GM11168 (cell line): Measurements from ENCODE around the gene NEXN.

Experiments
- in situ Hi-C: fragments of 300-500 bp; cut with MboI; formaldehyde crosslinking; loops from one replicate; pipeline ENCODE4 v1.12.0; 2022; ENCODE audit warnings: low sequenced_read_pairs; ENCODE audit not compliant: unreplicated experiment

NEXN gene

GRCh38 chr1:77888081-77888780 is at the start of gene NEXN:
TSS of gene NEXN (plus strand) at chr1:77888624. CDS start at chr1:77916107, 27,483 bp downstream.
- in situ Hi-C loops: no loop called here

- in situ Hi-C loops: loop anchor here (25.0 kb wide), 1 partner anchor 271 kb away; no protein-coding TSS in a partner anchor
Observed at GRCh38 chr1:77841574-77841973, 46.9 kb upstream of the NEXN start.

- in situ Hi-C loops: loop anchor here (25.0 kb wide), 1 partner anchor 266 kb away; no protein-coding TSS in a partner anchor
Observed at GRCh38 chr1:77845951-77846350, 42.5 kb upstream of the NEXN start.

- in situ Hi-C loops: loop anchor here (25.0 kb wide), 1 partner anchor 265 kb away; no protein-coding TSS in a partner anchor
Observed at GRCh38 chr1:77846966-77847365, 41.5 kb upstream of the NEXN start.

GRCh38 chr1:77847621-77848080 is 40.8 kb upstream of the NEXN start:
- in situ Hi-C loops: loop anchor here (25.0 kb wide), 1 partner anchor 265 kb away; no protein-coding TSS in a partner anchor

- in situ Hi-C loops: no loop called here
Observed at GRCh38 chr1:77850082-77850481, 38.3 kb upstream of the NEXN start.

GRCh38 chr1:77857552-77857951 is 30.9 kb upstream of the NEXN start:
- in situ Hi-C loops: no loop called here

GRCh38 chr1:77858725-77859124 is 29.7 kb upstream of the NEXN start:
- in situ Hi-C loops: no loop called here

- in situ Hi-C loops: no loop called here
Observed at GRCh38 chr1:77859248-77859647, 29.2 kb upstream of the NEXN start.

- in situ Hi-C loops: no loop called here
Observed at GRCh38 chr1:77866296-77866695, 22.1 kb upstream of the NEXN start.

- in situ Hi-C loops: no loop called here
Observed at GRCh38 chr1:77872645-77873044, 15.8 kb upstream of the NEXN start.

- in situ Hi-C loops: no loop called here
Observed at GRCh38 chr1:77873461-77873860, 15.0 kb upstream of the NEXN start.

- in situ Hi-C loops: no loop called here
Observed at GRCh38 chr1:77874804-77875445, 13.5 kb upstream of the NEXN start.

- in situ Hi-C loops: no loop called here
Observed at GRCh38 chr1:77876884-77877283, 11.5 kb upstream of the NEXN start.

GRCh38 chr1:77881061-77881460 is 7.4 kb upstream of the NEXN start:
- in situ Hi-C loops: no loop called here

GRCh38 chr1:77882411-77882810 is 6.0 kb upstream of the NEXN start:
- in situ Hi-C loops: no loop called here

- in situ Hi-C loops: no loop called here
Observed at GRCh38 chr1:77888781-77889642, 588 bp downstream of the NEXN start.

- in situ Hi-C loops: no loop called here
Observed at GRCh38 chr1:77889671-77890070, 1.2 kb downstream of the NEXN start.

GRCh38 chr1:77891200-77891599 is 2.8 kb downstream of the NEXN start:
- in situ Hi-C loops: no loop called here

GRCh38 chr1:77899647-77900320 is 11.4 kb downstream of the NEXN start:
- in situ Hi-C loops: no loop called here
